ENCODE results near the gene GABRG3. TPM values are rescaled to one million over a fixed set of nuclear protein-coding genes. Genes with fewer than 3 reads are reported as not detected.

Gene GABRG3
- total and polyA plus RNA-seq, 7 donors = under 0.01 to 0.28 (median 0.05) TPM; not detected in 3

DNA sequence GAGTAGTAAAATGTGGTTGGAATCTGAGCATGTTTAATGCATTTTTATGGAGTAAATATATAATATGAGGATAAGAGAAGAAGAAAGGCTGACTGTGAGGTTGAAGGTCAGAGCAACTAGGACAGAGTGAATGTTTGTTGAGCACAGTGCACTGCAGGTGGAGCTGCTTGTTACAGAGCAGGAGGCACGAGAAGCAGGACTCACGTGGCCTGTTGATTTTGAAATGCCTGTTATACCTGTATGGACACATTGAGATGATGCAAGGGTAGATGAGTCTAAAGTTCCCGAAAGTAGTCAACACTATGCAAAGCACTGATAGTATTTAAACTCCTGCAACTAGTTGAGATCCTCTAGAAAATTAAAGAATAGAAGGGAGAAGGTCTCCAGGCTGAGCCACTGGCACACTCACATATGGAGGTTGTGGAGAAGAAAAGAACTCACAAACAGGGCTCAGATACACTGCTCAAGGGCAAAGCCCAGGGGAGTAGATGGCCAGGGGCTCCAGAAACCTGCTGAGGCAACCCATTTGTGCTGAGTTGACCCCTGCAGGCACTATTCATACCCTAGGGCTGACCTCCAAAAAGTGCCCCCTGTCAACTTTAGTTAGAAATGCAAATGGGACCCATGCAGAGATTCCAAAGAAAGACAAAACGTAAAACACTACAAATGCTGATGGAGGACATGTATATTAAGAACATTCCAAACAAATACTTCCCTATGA is 541.5 kb downstream of the GABRG3 start:
- no peaks in the 10 kb centered on the region for H3K27me3 ChIP-seq
- no peaks in the 10 kb centered on the region for H3K36me3 ChIP-seq
- H3K4me1 ChIP-seq = no peaks in the 10 kb centered on the region
- WGBS, 2 donors = 57 to 73% methylated on average over 4 of the region's 4 CpGs
- H3K9me3 ChIP-seq = peaks cover 3 to 11% (median 7%) of the 10 kb centered on the region in 4 donors
- intact Hi-C loops (cut with DNase I) = loop anchor here (10.0 kb wide), 1 partner anchor 308 kb away; no protein-coding TSS in a partner anchor
- H3K4me3 ChIP-seq = no peak overlapping the region
- H3K27ac ChIP-seq = no peak overlapping the region
- TF ChIP-seq EP300 (IDR thresholded peaks at IDR 0.05) = no peak
- DNase-seq = no peak

DNA sequence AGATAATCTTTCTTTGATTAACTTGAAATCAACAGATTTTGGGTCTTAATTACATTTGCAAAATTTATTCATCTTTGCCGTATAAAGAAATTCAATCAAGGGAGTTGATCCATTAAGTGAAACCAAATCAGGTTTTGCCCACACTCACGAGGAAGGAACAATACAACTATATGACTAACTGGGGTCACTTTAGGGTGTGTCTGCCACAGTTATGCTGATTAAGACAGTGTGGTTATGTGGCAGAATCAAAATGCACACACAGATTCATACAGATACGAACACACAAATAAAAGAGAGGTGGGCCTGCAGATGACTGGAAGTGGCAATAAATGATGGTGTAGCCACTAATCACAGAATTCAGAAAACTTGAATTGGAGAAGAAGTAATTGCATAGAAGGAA is 543.5 kb downstream of the GABRG3 start:
- Histone ChIP-seq H3K27ac (no peak overlapping the region), H3K27me3 (no peaks in the 10 kb centered on the region), H3K4me3 (no peak overlapping the region), H3K36me3 (no peaks in the 10 kb centered on the region), H3K9me3 (peaks cover 0 to 6% (median 3%) of the 10 kb centered on the region in 4 donors), H3K4me1 (no peaks in the 10 kb centered on the region)
- 80 to 89% methylated on average over 3 of the region's 3 CpGs for WGBS, 2 donors
- DNase-seq = no peak
- TF ChIP-seq, protein P1, sequence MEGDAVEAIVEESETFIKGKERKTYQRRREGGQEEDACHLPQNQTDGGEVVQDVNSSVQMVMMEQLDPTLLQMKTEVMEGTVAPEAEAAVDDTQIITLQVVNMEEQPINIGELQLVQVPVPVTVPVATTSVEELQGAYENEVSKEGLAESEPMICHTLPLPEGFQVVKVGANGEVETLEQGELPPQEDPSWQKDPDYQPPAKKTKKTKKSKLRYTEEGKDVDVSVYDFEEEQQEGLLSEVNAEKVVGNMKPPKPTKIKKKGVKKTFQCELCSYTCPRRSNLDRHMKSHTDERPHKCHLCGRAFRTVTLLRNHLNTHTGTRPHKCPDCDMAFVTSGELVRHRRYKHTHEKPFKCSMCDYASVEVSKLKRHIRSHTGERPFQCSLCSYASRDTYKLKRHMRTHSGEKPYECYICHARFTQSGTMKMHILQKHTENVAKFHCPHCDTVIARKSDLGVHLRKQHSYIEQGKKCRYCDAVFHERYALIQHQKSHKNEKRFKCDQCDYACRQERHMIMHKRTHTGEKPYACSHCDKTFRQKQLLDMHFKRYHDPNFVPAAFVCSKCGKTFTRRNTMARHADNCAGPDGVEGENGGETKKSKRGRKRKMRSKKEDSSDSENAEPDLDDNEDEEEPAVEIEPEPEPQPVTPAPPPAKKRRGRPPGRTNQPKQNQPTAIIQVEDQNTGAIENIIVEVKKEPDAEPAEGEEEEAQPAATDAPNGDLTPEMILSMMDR (IDR thresholded peaks at IDR 0.05) = no peak
- no peak for TF ChIP-seq EP300 (IDR thresholded peaks at IDR 0.05)
- TF ChIP-seq POLR2A (IDR thresholded peaks at IDR 0.05) = no peak
- no peak for TF ChIP-seq POLR2AphosphoS5 (IDR thresholded peaks at IDR 0.05)
- intact Hi-C loops (cut with DNase I) = loop anchor here (10.0 kb wide), 1 partner anchor 310 kb away; no protein-coding TSS in a partner anchor

DNA sequence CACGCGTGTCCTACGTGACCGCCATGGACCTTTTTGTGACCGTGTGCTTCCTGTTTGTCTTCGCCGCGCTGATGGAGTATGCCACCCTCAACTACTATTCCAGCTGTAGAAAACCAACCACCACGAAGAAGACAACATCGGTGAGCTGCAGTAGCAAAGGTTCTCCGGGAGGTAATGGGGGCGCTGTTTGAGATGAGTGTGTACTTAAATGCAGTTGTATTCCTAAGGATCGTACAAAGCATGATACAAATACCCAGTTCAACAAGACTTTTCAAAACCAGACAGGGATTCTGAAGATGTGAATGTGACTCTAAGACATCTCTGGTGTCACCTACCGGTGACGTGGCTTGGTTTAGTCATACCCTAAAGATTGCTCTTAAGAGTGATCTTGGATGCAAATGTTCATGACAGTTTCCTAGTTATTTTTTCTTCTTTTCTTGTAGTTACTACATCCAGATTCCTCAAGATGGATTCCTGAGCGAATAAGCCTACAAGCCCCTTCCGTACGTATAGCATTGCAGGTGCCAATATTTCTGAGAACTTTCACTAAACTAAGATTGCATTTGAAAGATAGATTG is 556.6 kb downstream of the GABRG3 start:
- Histone ChIP-seq H3K9me3 (peaks cover 0 to 6% (median 0%) of the 10 kb centered on the region in 4 donors), H3K4me1 (no peaks in the 10 kb centered on the region), H3K27me3 (no peaks in the 10 kb centered on the region), H3K36me3 (no peaks in the 10 kb centered on the region), H3K4me3 (no peak overlapping the region), H3K27ac (no peak overlapping the region)
- no peak for DNase-seq
- no peak for TF ChIP-seq POLR2A (IDR thresholded peaks at IDR 0.05)
- TF ChIP-seq, protein P1 (IDR thresholded peaks at IDR 0.05) = no peak
- TF ChIP-seq POLR2AphosphoS5 (IDR thresholded peaks at IDR 0.05) = no peak
- no peak for TF ChIP-seq EP300 (IDR thresholded peaks at IDR 0.05)
- WGBS, 2 donors = 86 to 88% methylated on average over 18 of the region's 18 CpGs
- intact Hi-C loops (cut with DNase I) = loop anchor here (10.0 kb wide), 1 partner anchor 53 kb away; no protein-coding TSS in a partner anchor

DNA sequence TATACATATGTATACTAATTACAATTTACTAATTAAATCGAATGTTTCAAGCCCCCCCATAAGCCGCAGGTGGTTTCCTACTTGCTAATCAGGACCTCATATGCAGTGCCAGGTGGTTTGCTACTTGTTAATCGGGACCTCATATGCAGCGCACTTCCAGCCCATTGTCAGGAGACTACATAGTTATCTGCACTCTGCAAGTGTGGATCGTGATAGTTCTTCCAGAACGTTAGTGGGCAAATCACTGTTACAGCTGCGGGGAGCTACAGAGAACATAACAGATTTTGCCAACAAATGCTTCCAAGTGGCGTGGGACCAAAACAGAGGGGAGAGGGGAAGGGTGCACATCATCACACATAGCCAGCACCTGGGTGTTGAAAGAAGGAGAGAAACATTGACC is 558.4 kb downstream of the GABRG3 start:
- H3K36me3 ChIP-seq = no peaks in the 10 kb centered on the region
- H3K9me3 ChIP-seq = no peaks in the 10 kb centered on the region
- H3K4me3 ChIP-seq = no peak overlapping the region
- TF ChIP-seq, protein P1 (IDR thresholded peaks at IDR 0.05) = no peak
- TF ChIP-seq POLR2AphosphoS5 (IDR thresholded peaks at IDR 0.05) (no peak), POLR2A (IDR thresholded peaks at IDR 0.05) (no peak), EP300 (IDR thresholded peaks at IDR 0.05) (no peak)
- 84 to 88% methylated on average over 8 of the region's 8 CpGs for WGBS, 2 donors
- H3K27ac ChIP-seq = no peak overlapping the region
- no peaks in the 10 kb centered on the region for H3K4me1 ChIP-seq
- intact Hi-C loops (cut with DNase I) = loop anchor here (10.0 kb wide), 1 partner anchor 55 kb away; no protein-coding TSS in a partner anchor
- no peaks in the 10 kb centered on the region for H3K27me3 ChIP-seq
- DNase-seq = no peak

DNA sequence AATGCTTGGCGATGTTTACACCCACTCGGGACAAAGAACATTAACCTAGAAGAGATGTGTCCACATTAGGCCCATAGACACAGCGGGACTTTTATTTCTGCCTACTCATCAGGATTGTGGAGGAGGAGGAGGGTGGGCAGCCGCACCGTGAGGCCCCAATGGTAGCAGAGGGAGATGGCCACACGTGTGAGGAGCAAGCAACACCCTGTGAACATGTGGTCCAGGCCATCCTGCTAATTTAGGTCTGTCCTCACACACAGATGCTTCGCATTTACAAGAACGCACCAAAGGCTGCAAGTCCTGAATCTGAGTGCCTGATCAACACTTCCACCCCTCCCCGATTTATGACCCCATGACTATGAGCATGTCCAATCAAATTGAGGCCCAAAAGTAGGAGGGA is 560.0 kb downstream of the GABRG3 start:
- no peak overlapping the region for H3K4me3 ChIP-seq
- no peaks in the 10 kb centered on the region for H3K36me3 ChIP-seq
- H3K27me3 ChIP-seq = no peaks in the 10 kb centered on the region
- H3K4me1 ChIP-seq = no peaks in the 10 kb centered on the region
- TF ChIP-seq POLR2A (IDR thresholded peaks at IDR 0.05) (no peak), EP300 (IDR thresholded peaks at IDR 0.05) (no peak), POLR2AphosphoS5 (IDR thresholded peaks at IDR 0.05) (no peak)
- TF ChIP-seq, protein P1 (IDR thresholded peaks at IDR 0.05) = no peak
- intact Hi-C loops (cut with DNase I) = no loop called here
- 81 to 87% methylated on average over 9 of the region's 9 CpGs for WGBS, 2 donors
- no peaks in the 10 kb centered on the region for H3K9me3 ChIP-seq
- no peak overlapping the region for H3K27ac ChIP-seq
- no peak for DNase-seq
